ENCODE measurements around the gene DSG3. TPM values are rescaled to one million over a fixed set of nuclear protein-coding genes. Genes with fewer than 3 reads are reported as not detected.

Gene DSG3
- total RNA-seq, 1 donor from 2014 or later = 0.12 TPM

GRCh38 chr18:31498574-31499524, 51.3 kb downstream of the DSG3 start:
- Histone ChIP-seq H3K27ac (peak overlapping the region; percentile 76), H3K4me1 (peaks cover 3% of the 10 kb centered on the region), H3K36me3 (no peaks in the 10 kb centered on the region), H3K27me3 (peaks cover 12% of the 10 kb centered on the region), H3K9me3 (no peaks in the 10 kb centered on the region), H3K4me3 (peak overlapping the region; percentile 53)
- intact Hi-C loops (cut with DNase I) = no loop called here
- no peak for ATAC-seq
- TF ChIP-seq, protein P1, sequence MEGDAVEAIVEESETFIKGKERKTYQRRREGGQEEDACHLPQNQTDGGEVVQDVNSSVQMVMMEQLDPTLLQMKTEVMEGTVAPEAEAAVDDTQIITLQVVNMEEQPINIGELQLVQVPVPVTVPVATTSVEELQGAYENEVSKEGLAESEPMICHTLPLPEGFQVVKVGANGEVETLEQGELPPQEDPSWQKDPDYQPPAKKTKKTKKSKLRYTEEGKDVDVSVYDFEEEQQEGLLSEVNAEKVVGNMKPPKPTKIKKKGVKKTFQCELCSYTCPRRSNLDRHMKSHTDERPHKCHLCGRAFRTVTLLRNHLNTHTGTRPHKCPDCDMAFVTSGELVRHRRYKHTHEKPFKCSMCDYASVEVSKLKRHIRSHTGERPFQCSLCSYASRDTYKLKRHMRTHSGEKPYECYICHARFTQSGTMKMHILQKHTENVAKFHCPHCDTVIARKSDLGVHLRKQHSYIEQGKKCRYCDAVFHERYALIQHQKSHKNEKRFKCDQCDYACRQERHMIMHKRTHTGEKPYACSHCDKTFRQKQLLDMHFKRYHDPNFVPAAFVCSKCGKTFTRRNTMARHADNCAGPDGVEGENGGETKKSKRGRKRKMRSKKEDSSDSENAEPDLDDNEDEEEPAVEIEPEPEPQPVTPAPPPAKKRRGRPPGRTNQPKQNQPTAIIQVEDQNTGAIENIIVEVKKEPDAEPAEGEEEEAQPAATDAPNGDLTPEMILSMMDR (IDR thresholded peaks at IDR 0.05) = no peak
- DNase-seq = no peak

- Histone ChIP-seq H3K27ac (no peak overlapping the region), H3K36me3 (no peaks in the 10 kb centered on the region), H3K4me1 (peaks cover 3% of the 10 kb centered on the region), H3K4me3 (no peak overlapping the region), H3K27me3 (peaks cover 12% of the 10 kb centered on the region), H3K9me3 (no peaks in the 10 kb centered on the region)
- intact Hi-C loops (cut with DNase I) = no loop called here
- DNase-seq = no peak
- TF ChIP-seq, protein P1 (IDR thresholded peaks at IDR 0.05) = no peak
- no peak for ATAC-seq
Measured at GRCh38 chr18:31500051-31500688, 52.6 kb downstream of the DSG3 start.

- peaks cover 5% of the 10 kb centered on the region for H3K27me3 ChIP-seq
- no peak for DNase-seq
- intact Hi-C loops (cut with DNase I) = no loop called here
- ATAC-seq = no peak
- TF ChIP-seq, protein P1 (IDR thresholded peaks at IDR 0.05) = no peak
- H3K36me3 ChIP-seq = no peaks in the 10 kb centered on the region
- H3K4me3 ChIP-seq = no peak overlapping the region
- no peak overlapping the region for H3K27ac ChIP-seq
- H3K9me3 ChIP-seq = no peaks in the 10 kb centered on the region
- peaks cover 3% of the 10 kb centered on the region for H3K4me1 ChIP-seq
Measured at GRCh38 chr18:31503011-31503410, 55.5 kb downstream of the DSG3 start.

GRCh38 chr18:31504455-31505147, 57.1 kb downstream of the DSG3 start:
- no peaks in the 10 kb centered on the region for H3K9me3 ChIP-seq
- DNase-seq = no peak
- intact Hi-C loops (cut with DNase I) = no loop called here
- TF ChIP-seq, protein P1 (IDR thresholded peaks at IDR 0.05) = no peak
- no peak overlapping the region for H3K27ac ChIP-seq
- no peaks in the 10 kb centered on the region for H3K4me1 ChIP-seq
- H3K4me3 ChIP-seq = no peak overlapping the region
- H3K36me3 ChIP-seq = no peaks in the 10 kb centered on the region
- peaks cover 7% of the 10 kb centered on the region for H3K27me3 ChIP-seq
- ATAC-seq = no peak

DNA sequence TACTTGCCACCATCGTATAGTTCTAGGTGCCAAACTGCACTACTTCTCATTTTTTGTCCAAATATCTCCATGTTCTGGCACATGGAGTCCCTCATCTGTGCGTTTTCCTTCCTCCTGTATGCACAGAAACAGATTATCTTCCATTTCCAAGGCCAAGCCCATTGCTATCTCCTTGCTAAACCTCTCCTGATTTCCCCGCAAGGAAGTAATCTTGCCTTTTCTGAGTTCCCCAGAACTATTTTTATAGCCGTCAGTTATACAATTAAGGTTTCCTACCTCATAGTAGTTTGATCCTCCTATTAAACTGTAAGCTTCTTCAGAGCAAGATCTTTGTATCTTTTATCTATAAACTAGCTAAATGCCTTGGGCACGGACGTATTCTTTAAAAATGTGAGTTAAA, 57.6 kb downstream of the DSG3 start:
- intact Hi-C loops (cut with DNase I) = no loop called here
- H3K9me3 ChIP-seq = no peaks in the 10 kb centered on the region
- H3K27ac ChIP-seq = no peak overlapping the region
- no peak for ATAC-seq
- no peak for DNase-seq
- H3K4me3 ChIP-seq = no peak overlapping the region
- H3K36me3 ChIP-seq = no peaks in the 10 kb centered on the region
- TF ChIP-seq, protein P1 (IDR thresholded peaks at IDR 0.05) = no peak
- no peaks in the 10 kb centered on the region for H3K4me1 ChIP-seq
- peaks cover 7% of the 10 kb centered on the region for H3K27me3 ChIP-seq
